GM21360 (cell line): ENCODE measurements around the gene RBFOX2.

ENCODE experiments used
- ATAC-seq: cut with Tn5 transposase; IDR thresholded peaks from one replicate; pipeline ENCODE4 v1.9.1; 2021; ENCODE audit warnings: mild to moderate bottlenecking, moderate library complexity; ENCODE audit not compliant: unreplicated experiment

The RBFOX2 gene

DNA sequence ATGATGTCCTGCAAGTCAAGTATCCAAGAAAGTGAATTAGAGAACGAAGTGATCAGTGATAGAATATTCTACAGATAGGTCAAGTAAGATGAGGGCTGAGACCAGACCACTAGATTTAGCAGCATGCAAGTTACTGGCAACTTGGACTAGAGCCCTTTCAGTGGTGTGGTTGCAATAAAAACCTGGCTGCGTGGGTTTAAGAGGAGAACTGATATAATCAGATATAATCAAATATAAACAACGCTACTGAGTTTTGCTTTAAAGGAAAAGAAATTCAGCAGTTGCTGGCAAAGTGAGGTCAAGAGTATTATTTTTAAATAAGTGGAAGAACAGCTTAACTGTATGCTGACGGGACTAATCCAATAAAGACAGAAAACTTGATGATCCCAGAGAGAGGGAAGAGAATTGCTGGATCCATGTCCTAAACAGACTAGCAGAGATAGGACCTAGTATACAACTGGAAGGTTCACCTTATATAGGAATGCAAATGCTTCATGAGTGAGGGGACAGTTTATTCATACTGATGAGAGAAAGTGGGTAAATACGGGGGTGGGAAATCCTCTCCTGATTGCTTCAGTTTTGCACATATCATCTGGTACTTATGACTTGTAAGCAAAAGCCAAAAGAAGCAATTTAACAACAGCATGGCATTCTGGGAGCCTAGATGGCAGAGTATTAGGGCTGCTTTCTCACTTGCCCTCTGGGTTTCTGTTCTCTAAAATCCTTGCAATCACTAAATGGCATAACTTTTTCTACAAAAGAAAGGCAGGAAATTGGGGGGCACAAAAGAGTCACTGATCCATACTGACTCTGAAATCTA is 146.2 kb downstream of the RBFOX2 start:
- no peak for ATAC-seq

DNA sequence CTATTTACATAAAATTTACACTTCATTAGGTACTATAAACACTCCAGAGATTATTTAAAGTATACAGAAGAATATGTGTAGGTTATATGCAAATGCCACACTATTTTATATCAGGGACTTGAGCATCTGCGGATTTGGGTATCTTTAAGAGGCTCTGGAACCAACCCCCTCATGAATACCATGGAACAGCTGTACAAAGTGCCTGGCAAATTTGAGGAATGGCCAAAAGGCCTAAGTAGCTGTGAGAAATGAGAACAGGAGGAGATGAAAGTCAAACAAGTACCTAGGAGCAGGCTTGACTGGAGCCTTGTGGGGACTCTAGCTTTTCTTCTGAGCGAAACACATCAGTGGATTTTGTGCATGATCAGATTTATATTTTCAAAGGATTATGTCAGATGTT is 149.3 kb downstream of the RBFOX2 start:
- ATAC-seq = no peak

DNA sequence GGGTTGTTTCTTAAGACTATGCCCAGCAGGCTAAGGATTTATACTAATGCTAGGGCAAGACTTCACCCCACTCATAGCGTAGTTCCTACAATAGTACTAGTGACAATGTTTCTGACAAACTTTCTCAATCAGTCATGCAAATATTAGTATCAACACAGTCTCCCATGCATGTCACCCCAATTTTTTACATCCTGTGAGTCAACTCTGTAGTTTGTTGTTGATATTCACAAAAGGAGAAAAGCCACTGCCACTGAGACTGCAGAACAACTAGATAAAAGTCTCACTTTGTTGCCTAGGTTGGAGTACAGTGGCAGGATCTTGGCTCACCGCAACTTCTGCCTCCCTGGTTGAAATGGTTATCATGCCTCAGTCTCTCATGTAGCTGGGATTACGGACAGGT is 155.2 kb downstream of the RBFOX2 start:
- no peak for ATAC-seq

DNA sequence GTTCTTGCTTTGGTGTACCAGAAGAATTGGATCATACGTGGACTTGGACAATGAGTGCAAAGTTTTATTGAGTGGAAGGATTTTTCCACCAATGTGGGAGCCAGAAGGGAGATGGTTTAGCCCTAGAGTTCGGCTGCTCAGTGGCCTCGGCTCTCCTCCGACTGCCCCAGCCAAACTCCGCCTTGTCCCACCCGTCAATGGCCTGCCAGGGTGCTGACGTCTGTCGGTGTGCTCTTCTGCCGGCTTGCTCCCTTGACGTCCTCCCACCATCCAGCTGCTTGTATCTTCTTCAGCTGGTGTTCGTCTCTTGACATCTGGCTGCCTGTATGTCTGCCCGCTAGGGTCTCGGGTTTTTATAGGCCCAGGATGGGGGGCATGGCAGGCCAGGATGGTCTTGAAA is 156.2 kb downstream of the RBFOX2 start:
- ATAC-seq = no peak

DNA sequence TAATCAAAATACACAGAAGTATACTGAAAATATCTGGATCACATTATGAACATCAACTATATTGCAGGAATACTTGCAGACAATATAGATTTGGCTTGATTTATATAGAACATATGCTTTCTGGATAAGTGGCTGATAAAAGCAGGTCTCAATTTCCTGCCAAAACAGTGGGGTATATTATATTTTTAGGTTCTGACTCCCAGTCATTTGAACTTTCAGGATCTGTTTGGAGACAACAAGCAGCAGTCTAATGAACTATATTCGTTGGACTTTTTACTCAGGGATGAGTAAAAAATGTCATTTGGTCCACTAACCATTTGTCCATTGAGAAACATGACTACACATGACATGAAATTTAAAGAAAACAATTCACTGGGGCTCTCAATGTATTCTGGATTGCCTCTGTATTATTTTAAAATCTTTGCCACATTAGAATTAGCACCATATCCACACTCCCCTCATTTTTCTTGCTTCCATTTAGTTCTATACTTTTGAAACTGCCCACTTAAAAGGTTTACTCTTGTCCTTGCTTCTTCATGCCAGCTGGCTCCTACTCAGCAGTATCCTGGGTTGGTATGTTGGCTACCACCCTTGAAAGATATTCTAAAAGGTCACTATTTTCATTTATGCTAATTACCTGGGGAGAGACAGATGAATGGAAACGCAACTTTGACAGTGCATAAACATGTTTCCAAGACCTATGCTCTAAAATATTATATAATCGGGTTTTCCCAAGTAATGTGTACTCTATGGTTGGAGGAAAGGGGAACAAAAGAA is 157.9 kb downstream of the RBFOX2 start:
- ATAC-seq = no peak

DNA sequence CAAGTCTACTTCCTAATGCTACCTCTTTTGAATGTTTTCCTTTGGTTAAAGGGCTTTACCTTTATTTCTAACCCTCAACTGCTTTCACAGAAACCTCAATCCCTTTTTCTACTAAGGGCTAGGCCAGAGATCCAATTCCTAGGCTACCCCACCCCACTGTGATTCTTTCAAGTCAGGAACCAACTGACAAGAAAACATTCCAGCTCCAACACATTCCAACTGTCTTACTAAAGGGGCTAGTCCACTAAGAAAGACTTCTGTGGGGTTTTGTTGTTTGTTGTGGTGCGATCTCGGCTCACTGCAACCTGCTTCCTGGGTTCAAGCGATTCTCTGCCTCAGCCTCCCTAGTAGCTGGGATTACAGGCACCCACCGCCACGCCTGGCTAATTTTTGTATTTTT is 159.7 kb downstream of the RBFOX2 start:
- ATAC-seq = no peak

DNA sequence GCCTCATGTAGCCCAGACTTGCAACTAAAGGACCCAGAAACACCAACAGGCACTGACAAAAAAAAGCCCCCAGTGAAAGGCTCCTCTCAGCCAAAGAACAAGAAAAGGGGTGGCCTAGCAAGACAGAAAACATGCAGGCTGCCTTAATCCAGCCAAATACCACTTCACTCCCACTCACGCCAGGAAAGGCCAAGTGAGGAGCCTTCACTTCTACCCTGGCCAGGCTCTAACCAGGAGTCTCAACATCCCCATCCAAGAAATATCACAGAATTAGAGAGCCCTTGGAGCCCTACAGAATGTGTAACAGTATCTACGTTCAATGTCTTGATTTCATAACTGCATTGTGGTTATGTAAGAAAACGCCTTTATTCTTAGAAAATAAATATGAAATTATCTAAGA is 162.0 kb downstream of the RBFOX2 start:
- no peak for ATAC-seq

DNA sequence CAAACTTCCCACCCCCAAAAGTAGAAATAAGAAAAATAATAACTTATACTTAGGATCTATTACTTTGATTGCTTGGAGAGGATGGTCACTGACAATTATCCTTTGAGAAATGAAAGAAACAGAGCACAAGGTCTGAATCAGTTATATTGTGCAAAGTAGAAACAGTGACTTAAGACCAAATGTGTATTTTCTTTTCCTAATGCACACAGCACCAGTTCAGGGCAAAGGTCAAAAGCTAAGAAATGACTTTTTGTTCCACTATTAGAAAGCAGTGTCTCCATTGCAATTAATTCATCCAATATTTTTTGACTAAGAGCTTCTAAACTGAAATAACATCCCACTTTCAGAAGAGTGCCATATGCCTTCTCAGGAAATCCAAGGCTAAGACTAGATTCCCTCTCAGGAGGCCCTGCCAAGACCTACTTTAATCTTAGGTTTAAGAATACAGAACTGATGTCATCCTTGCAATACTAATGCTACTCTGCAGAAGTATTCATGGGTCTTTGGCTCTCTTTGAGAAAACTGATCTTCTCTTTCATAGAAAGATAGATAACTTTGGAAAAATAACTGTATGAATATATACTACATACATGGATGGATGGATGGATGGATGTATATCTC is 164.0 kb downstream of the RBFOX2 start:
- no peak for ATAC-seq

DNA sequence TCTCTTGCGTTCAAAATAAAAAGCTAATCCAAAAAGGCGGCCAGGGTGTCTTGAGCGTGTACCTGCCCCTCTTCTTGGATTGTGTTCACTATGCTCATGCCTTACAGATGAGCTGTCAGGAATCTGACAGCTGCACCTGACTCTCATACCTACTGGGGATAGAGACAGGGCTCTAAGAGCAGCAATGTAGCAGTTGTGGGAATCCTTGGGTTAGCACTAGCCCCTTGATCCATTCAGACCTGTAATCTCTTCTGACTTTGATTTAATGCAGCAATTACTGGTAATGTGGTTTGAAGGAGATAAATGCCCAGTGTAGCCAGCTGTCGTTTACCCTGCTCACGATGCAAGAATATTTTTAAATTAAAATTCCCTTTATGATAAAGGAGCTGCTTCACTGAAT is 165.2 kb downstream of the RBFOX2 start:
- no peak for ATAC-seq

DNA sequence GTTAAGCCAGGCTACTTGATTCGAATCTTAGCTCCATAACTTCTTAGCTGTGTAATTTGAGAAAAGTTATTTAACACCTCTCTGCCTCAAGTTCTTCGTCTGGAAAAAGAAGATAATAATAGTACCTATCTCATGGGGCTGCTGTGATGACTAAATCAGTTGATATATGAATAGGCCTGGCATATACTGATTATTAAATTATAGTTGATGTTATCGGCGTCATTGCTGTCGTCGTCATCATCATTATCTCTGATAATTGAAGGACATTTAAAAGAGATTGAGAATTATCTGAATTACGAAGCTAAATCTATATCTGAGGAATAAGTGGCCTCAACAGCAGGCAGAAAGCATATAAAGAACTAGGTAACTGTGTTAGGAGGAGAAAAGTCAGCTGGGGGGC is 165.9 kb downstream of the RBFOX2 start:
- ATAC-seq = no peak

DNA sequence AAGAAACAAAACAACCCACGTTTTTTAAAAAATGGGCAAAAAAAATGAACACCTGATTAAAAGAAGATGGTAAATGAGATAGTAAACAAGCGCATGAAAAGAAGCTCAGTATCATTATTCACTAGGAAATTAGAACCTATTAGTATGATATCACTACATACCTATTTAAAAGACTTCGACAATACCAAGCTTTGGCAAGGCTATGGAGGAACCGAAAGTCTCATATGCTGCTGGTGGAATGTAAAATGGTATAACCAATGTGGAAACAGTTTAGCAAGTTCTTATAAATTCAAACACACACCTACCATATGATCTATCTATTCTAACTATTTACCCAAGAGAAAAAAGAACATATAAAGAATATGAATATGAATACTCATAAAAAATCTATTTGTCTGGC is 167.2 kb downstream of the RBFOX2 start:
- ATAC-seq = no peak

DNA sequence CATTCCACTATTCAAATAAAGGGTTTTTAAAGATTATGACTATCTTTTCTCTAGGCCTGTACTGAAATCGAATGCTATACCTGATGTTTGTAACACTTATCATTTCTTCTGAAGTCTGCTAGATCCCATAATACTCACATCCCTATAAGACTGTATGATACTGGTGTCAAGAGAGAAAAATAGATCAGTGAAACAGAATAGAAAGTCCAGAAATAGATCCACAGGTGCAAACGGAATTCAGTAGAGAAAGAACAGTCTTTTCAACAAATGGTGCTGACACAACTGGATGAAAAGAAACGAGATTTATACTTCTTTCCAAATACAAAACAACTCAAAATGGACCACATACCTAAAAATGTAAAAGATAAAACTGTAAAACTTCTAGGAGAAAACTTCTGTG is 167.8 kb downstream of the RBFOX2 start:
- ATAC-seq = no peak

DNA sequence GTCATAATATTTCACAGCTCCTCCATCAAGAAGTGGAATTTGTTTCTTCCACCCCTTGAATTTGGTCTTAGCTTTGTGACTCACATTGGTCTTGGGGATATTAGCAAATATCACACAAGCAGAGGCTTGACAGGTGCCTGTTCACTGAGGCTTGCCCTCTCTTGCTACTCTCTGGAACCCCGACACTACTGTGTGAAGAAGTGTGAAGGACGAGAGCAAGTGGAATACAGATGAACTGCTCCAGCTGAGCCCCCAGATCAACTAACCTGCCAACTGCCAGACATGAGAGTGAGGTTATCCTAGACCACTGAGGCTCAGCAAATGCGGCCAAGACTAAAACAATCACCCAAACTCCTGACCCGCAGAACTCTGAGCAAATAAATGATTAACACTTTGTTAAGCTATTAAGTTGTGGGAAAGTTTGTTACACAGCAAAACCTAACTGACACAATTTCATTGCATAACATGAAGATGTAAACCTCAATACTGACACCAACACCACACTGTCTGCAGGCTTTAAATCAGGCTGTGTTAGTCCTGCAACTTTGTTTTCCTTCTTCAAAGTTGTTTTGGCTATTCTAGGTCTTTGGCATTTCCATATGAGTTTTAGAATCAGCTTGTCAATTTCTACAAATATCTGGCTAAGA is 168.4 kb downstream of the RBFOX2 start:
- ATAC-seq = no peak

DNA sequence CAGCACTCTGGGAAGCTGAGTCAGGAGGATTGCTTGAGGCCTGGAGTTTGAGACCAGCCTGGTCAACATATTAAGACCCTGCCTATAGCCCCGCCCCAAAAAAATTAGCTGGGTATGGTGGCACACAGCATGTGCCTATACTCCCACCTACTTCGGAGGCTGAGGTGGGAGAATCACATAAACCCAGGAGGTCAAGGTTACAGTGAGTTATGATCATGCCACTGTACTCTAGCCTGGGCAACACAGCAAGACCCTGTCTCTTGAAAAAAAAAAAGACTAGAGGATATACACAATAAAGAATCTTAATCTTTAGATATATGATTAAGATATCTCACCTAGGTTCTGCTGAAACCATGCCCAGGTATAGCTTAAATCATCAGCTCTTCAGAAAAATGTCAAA is 174.3 kb downstream of the RBFOX2 start:
- ATAC-seq = no peak

DNA sequence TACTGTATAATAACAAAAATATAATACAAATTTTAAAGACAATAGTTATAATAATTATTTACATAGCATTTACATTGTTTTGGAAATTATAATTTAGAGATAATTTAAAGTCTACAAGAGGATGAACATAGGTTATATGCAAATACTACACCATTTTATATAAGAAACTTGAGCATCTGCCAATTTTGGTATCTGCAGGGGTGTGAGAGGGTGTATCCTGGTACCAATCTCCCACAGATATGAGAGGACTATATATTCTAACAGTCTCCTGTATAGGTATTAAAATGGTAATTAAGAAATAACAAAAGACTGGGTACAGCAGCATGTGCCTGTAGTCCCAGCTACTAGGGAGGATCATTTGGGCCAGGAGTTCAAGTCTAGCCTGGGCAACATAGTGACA is 176.5 kb downstream of the RBFOX2 start:
- ATAC-seq = no peak

DNA sequence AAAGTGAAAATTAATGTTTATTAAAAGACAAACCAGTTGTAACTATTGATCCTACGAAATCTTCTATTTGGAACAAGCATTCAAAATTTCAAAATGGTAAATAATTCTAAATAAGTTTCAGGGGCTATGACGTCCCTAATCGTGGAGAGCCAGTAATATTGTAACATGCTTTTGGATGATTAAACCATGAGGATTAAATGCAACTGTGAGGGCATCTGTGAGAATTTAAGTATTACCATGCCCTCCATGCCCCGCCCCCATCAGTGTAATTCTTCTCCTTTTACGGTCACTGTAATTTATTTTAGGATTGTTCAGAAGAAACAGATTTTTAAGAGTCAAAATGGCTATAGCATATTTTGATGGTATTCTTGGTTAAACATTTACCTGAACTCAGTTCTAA is 177.8 kb downstream of the RBFOX2 start:
- ATAC-seq = no peak

DNA sequence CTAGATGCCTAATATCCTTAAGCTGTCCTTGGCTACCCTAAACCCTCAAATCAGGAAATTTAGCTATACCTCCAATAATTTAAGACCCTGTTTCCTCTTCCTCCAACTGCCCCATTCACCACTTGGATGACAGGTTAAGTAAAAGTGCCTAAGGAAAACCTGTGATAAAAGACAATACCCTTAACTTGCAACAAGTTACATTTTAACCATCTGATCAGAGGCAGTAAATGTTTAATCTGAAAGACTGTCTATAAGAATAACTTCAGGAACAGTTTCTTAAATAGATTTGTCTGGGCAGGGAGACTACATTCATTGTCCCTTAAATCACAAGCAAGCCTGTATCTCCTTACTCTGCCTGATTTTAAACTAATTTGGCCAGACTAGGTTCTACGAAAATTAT is 181.8 kb downstream of the RBFOX2 start:
- no peak for ATAC-seq

DNA sequence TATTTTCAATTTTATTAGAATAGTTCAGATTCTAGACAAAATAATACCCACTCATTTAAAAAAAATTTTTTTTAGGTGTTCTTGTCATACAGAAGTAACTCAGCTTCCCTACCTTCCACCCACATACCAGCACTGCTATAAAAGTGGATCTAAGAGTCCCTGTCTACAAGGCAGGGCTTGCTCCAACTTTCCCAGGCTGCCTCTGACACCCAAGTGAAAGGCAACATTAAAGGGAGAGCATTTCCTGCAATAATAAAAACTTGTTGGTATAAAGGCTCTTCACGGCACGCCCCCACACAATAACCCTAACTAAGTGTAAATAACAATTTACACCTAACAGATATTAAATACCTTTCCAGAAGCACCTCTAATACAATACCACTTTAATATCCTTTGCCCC is 183.7 kb downstream of the RBFOX2 start:
- no peak for ATAC-seq

DNA sequence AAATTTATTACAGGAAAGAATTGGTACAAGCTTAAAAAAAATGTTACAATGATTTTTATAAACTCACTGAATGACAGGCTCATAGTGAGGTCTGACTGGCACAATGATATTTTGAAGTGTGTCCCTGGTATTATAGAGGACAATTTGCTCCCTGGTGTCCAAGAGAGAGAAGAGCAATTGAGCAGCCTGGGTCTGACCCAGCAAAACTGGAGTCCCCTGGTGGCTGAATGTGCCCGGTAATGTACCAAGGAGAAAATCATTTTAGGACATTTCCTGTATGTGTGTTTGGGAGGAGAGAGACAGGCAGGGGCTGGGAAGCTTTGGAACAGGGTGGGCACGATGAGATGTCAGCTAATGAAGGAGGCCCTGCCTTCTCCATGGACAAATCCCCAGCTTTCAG is 185.7 kb downstream of the RBFOX2 start:
- no peak for ATAC-seq

DNA sequence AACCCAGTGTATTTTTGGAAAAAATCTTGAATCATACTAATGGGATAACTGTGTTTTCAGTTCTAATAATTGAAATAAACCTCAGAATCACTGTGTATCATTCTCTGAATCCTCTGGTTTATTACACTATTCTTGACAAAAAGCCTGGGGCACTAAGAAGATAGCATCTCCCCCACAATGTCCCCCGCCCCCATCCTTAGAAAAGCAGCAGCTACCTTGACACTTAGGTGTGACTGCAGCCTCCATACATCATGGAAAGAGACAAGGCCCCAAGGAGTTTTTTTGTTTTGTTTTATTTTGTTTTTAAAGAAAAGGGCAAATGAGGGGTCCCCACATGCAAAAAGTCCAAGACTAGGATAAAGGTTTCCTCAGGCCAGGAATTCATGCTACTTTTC is 186.1 kb downstream of the RBFOX2 start:
- ATAC-seq = no peak

DNA sequence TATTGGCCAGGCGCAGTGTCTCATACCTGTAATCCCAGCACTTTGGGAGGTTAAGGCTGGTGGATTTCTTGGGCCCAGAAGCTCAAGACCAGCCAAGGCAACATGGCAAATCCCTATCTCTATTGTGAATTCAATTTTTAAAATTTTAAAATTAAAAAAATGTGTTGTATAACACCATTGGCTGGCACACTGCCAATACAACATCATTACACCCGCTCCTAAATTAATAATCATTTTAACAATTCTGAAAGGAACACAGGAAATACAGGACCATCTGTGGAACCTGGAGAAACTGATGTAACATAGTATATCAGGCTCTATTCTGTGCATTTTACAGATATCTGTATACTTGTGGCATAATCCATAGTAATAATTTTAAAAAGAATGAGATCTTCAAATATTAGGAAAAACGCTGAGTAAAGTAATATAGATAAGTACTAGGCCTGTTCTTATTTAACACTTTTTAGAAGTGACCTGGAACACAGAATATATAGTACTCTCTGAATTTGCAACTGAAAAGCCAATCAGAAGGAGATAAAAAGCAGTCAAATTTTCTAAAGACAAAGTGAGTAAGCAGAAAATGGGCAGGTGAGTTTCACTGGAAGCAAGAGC is 186.6 kb downstream of the RBFOX2 start:
- ATAC-seq = no peak
